B cell (primary cell): ENCODE data around the gene ALG6.

Source experiments
- EZH2 ChIP-seq: IDR thresholded peaks from 2 replicates; pipeline ENCODE4 v1.6.1; 2012; ENCODE audit warnings: borderline replicate concordance, low read depth, mild to moderate bottlenecking, moderate library complexity, low read length; ENCODE audit not compliant: insufficient read depth, poor library complexity, severe bottlenecking
- TF ChIP-seq, protein P1 (sequence below): fragments of 200-600 bp; IDR thresholded peaks from one replicate; pipeline ENCODE4 v1.8.0; 2022; ENCODE audit warnings: antibody characterized with exemption, mild to moderate bottlenecking

DNA sequence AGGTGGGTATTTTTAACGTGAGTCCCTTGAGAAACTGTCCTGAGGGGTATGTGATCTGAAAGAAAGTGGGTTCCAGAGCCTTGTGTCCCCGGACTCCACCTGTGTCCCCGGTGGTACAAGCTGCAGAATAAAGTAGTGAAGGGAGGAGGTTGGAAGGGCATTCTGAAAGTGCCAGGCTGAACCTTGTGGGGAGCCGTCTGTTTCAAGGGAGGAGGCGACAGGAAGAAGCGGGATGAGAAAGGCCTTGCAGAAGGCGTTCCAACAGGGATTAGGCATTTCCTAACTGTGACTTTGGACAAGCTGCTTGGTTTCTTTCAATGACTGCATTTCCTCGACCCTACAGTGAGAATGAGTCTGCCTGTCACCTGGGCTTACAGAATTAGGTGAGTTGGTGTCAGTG, 39.3 kb upstream of the ALG6 start:
- TF ChIP-seq, protein P1, sequence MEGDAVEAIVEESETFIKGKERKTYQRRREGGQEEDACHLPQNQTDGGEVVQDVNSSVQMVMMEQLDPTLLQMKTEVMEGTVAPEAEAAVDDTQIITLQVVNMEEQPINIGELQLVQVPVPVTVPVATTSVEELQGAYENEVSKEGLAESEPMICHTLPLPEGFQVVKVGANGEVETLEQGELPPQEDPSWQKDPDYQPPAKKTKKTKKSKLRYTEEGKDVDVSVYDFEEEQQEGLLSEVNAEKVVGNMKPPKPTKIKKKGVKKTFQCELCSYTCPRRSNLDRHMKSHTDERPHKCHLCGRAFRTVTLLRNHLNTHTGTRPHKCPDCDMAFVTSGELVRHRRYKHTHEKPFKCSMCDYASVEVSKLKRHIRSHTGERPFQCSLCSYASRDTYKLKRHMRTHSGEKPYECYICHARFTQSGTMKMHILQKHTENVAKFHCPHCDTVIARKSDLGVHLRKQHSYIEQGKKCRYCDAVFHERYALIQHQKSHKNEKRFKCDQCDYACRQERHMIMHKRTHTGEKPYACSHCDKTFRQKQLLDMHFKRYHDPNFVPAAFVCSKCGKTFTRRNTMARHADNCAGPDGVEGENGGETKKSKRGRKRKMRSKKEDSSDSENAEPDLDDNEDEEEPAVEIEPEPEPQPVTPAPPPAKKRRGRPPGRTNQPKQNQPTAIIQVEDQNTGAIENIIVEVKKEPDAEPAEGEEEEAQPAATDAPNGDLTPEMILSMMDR: no peak
- TF ChIP-seq EZH2: no peak
